Stimulated activated CD4-positive, alpha-beta T cell treated with anti-CD3 and anti-CD28 coated beads, Interleukin-1b, Interleukin-23, amount 100 ng/mL, for 48 hours (primary cell): ENCODE measurements around the gene DOK5.

Source experiments
- DNase-seq: peaks from one replicate; pipeline ENCODE4 v3.0.0-alpha.2; 2020

Gene DOK5

GRCh38 chr20:54515793-54516628, 40.6 kb downstream of the DOK5 start:
- DNase-seq, result no peak

- DNase-seq, result no peak
These were observed 42.0 kb downstream of the DOK5 start for GRCh38 chr20:54517241-54517975.

GRCh38 chr20:54524849-54525248, 49.5 kb downstream of the DOK5 start:
- DNase-seq, result no peak

- DNase-seq, result no peak
These were observed 50.7 kb downstream of the DOK5 start for GRCh38 chr20:54525916-54526590.

- no peak for DNase-seq
These were observed 51.4 kb downstream of the DOK5 start for GRCh38 chr20:54526801-54527200.

GRCh38 chr20:54532573-54532972, 57.2 kb downstream of the DOK5 start:
- DNase-seq, result no peak

- DNase-seq, result no peak
These were observed 58.7 kb downstream of the DOK5 start for GRCh38 chr20:54534101-54534500.

GRCh38 chr20:54535033-54535432, 59.6 kb downstream of the DOK5 start:
- no peak for DNase-seq

- DNase-seq, result no peak
These were observed 60.4 kb downstream of the DOK5 start for GRCh38 chr20:54535746-54536145.

GRCh38 chr20:54539521-54540046, 64.2 kb downstream of the DOK5 start:
- no peak for DNase-seq

- no peak for DNase-seq
These were observed 68.0 kb downstream of the DOK5 start for GRCh38 chr20:54543369-54543768.

- DNase-seq, result no peak
These were observed 70.4 kb downstream of the DOK5 start for GRCh38 chr20:54545676-54546358.

- no peak for DNase-seq
These were observed 73.5 kb downstream of the DOK5 start for GRCh38 chr20:54548849-54549248.

GRCh38 chr20:54549658-54550326, 74.4 kb downstream of the DOK5 start:
- no peak for DNase-seq

- no peak for DNase-seq
These were observed 75.5 kb downstream of the DOK5 start for GRCh38 chr20:54550776-54551396.

GRCh38 chr20:54554006-54554405, 78.6 kb downstream of the DOK5 start:
- DNase-seq, result no peak

- no peak for DNase-seq
These were observed 79.8 kb downstream of the DOK5 start for GRCh38 chr20:54555150-54555549.

GRCh38 chr20:54556406-54556805, 81.0 kb downstream of the DOK5 start:
- DNase-seq, result no peak

GRCh38 chr20:54557806-54558590, 82.6 kb downstream of the DOK5 start:
- DNase-seq, result no peak

GRCh38 chr20:54559890-54560289, 84.5 kb downstream of the DOK5 start:
- DNase-seq, result no peak

- DNase-seq, result no peak
These were observed 85.0 kb downstream of the DOK5 start for GRCh38 chr20:54560357-54560756.
